ENCODE measurements around the gene CHST7.

- TF ChIP-seq POLR2A (IDR thresholded peaks at IDR 0.05) (no peak), CTCF (IDR thresholded peaks at IDR 0.05) (no peak), POLR2AphosphoS5 (IDR thresholded peaks at IDR 0.05) (no peak)
These were observed 22.0 kb upstream of the CHST7 start for GRCh38 chrX:46551494-46552128.

All from prostate gland (tissue), 2 donors.